HepG2 (cell line): ENCODE results near the gene MIR17HG. TPM values are rescaled to one million over a fixed set of nuclear protein-coding genes. Genes with fewer than 3 reads are reported as not detected.

Experiments
- CEBPG ChIP-seq: IDR thresholded peaks from 2 replicates; pipeline ENCODE4 v1.6.1; 2016
- CENPX ChIP-seq: sonication (generic); formaldehyde crosslinking; IDR thresholded peaks from 2 replicates; pipeline ENCODE4 v1.9.0; 2021; ENCODE audit warnings: mild to moderate bottlenecking, missing genetic modification reagents, moderate library complexity
- CREB1 ChIP-seq, 2 experiments: fragments of 450-650 bp in 1 of 2; IDR thresholded peaks; 2 replicates each; pipeline ENCODE4 v1.6.1; 2016 to 2017; ENCODE audit warnings: control low read depth in 1 of 2, mild to moderate bottlenecking in 1 of 2, missing compliant biosample characterization in 1 of 2, missing genetic modification characterization in 1 of 2
- ELF1 ChIP-seq: sonication (generic); formaldehyde crosslinking; IDR thresholded peaks from 2 replicates; pipeline ENCODE4 v1.4.0; 2020; ENCODE audit warnings: missing genetic modification reagents
- GPN1 ChIP-seq: sonication (generic); formaldehyde crosslinking; IDR thresholded peaks from 2 replicates; pipeline ENCODE4 v1.5.1; 2020; ENCODE audit warnings: missing genetic modification reagents, borderline replicate concordance
- HOXA3 ChIP-seq: sonication (generic); formaldehyde crosslinking; IDR thresholded peaks from 2 replicates; pipeline ENCODE4 v1.5.0; 2020; ENCODE audit warnings: missing genetic modification reagents
- KAT7 ChIP-seq: IDR thresholded peaks from 2 replicates; pipeline ENCODE4 v1.6.1; 2018; ENCODE audit warnings: borderline replicate concordance, missing compliant biosample characterization
- KLF9 ChIP-seq: IDR thresholded peaks from 2 replicates; pipeline ENCODE4 v1.6.1; 2016; ENCODE audit warnings: low read depth
- SATB2 ChIP-seq: sonication (generic); formaldehyde crosslinking; IDR thresholded peaks from 2 replicates; pipeline ENCODE4 v1.5.0; 2020; ENCODE audit warnings: missing genetic modification reagents
- SNAPC4 ChIP-seq: sonication (generic); formaldehyde crosslinking; IDR thresholded peaks from 2 replicates; pipeline ENCODE4 v1.4.0; 2020; ENCODE audit warnings: mild to moderate bottlenecking, missing genetic modification reagents
- UBTF ChIP-seq: sonication (generic); formaldehyde crosslinking; IDR thresholded peaks from 2 replicates; pipeline ENCODE4 v1.4.0; 2020; ENCODE audit warnings: mild to moderate bottlenecking, missing genetic modification reagents
- ZBTB49 ChIP-seq: sonication (generic); formaldehyde crosslinking; IDR thresholded peaks from 2 replicates; pipeline ENCODE4 v1.4.0; 2020; ENCODE audit warnings: missing genetic modification reagents, borderline replicate concordance
- ZNF280B ChIP-seq: sonication (generic); formaldehyde crosslinking; IDR thresholded peaks from 2 replicates; pipeline ENCODE4 v1.5.0; 2020; ENCODE audit warnings: missing genetic modification reagents, mild to moderate bottlenecking, borderline replicate concordance
- ZNF350 ChIP-seq: sonication (generic); formaldehyde crosslinking; IDR thresholded peaks from 2 replicates; pipeline ENCODE4 v1.4.0; 2020; ENCODE audit warnings: mild to moderate bottlenecking, low read depth, missing genetic modification reagents, borderline replicate concordance
- ZNF451 ChIP-seq: sonication (generic); formaldehyde crosslinking; IDR thresholded peaks from 2 replicates; pipeline ENCODE4 v1.5.0; 2020; ENCODE audit warnings: mild to moderate bottlenecking, missing genetic modification reagents
- ZNF556 ChIP-seq: sonication (generic); formaldehyde crosslinking; IDR thresholded peaks from 2 replicates; pipeline ENCODE4 v1.4.0; 2020; ENCODE audit warnings: mild to moderate bottlenecking, missing genetic modification reagents, borderline replicate concordance
- ZNF619 ChIP-seq: sonication (generic); formaldehyde crosslinking; IDR thresholded peaks from 2 replicates; pipeline ENCODE4 v1.4.0; 2020; ENCODE audit warnings: mild to moderate bottlenecking, missing genetic modification reagents
- polyA plus RNA-seq, 8 experiments: library from polyadenylated mRNA; depleted of rRNA in 3 of 8; stranded (reverse) in 7 of 8; unstranded in 1 of 8; fragments of >200 nt; fragmentation: Illumina TruSeq in 4 of 8; extraction: Trizol in 4 of 8; gene quantifications; 2 replicates each; pipeline versions ENCODE4 v1.2.1 to v1.2.3, GENCODE V29; 2011 to 2016; ENCODE audit warnings: low read depth in 4 of 8, missing spikeins in 1 of 8, mixed read lengths in 1 of 8; ENCODE audit not compliant: insufficient read depth in 1 of 8
- total RNA-seq, 5 experiments: library from RNA; depleted of rRNA; stranded (reverse); fragments of >200 nt; fragmentation: Illumina TruSeq; extraction: Trizol; gene quantifications; 2 replicates each; pipeline ENCODE4 v1.2.3, GENCODE V29; 2016; ENCODE audit warnings: low read depth in 1 of 5
- TF ChIP-seq, protein P1 (sequence below): sonication (generic); formaldehyde crosslinking; IDR thresholded peaks from 2 replicates; pipeline ENCODE4 v1.4.0; 2020; ENCODE audit warnings: missing genetic modification reagents, mild to moderate bottlenecking, borderline replicate concordance

Gene MIR17HG
- total and polyA plus RNA-seq, 2 of the 13 experiments (the other 11 are each of a cell fraction or from before 2014, with no cell fraction given) = 2.5 to 12.3 TPM

DNA sequence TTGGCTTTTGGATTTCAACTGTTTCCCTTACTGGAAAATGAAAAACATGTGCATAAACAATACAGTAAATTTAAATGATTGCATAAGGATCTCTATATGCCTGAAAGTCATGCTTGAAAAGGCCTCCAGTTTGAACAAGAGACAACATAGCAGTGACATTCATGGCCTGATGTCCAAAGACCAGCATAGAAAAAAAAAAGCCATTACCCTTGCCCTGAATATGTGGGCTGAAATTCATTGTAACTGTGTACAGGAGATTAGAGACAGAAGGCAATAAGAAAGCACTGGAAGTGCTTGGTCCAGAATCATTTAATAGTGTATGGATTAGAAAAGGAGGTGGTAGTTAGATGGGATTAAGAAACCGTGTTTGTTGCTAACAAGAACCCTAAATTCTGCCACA, 15.4 kb downstream of the MIR17HG start (continued):
- no peak for TF ChIP-seq SATB2 (CRISPR knock-in tag)
- TF ChIP-seq ZNF451 (CRISPR knock-in tag) = no peak
- TF ChIP-seq KLF9 (CRISPR knock-in tag) = no peak
- no peak for TF ChIP-seq ZNF350
- TF ChIP-seq ELF1 (CRISPR knock-in tag) = no peak
- no peak for TF ChIP-seq ZNF556
- no peak for TF ChIP-seq ZNF619 (CRISPR knock-in tag)
- TF ChIP-seq HOXA3 (CRISPR knock-in tag) = no peak
- no peak for TF ChIP-seq CENPX
- TF ChIP-seq SNAPC4 (CRISPR knock-in tag) = no peak
- TF ChIP-seq ZNF280B (CRISPR knock-in tag) = no peak
- no peak for TF ChIP-seq CREB1 (IDR thresholded peaks at IDR 0.05)
- TF ChIP-seq CREB1 (CRISPR knock-in tag; IDR thresholded peaks at IDR 0.05) = no peak
- no peak for TF ChIP-seq ZBTB49
- TF ChIP-seq GPN1 (CRISPR knock-in tag) = no peak
- TF ChIP-seq UBTF (CRISPR knock-in tag) = no peak
- no peak for TF ChIP-seq KAT7 (CRISPR knock-in tag)
- TF ChIP-seq, protein P1, sequence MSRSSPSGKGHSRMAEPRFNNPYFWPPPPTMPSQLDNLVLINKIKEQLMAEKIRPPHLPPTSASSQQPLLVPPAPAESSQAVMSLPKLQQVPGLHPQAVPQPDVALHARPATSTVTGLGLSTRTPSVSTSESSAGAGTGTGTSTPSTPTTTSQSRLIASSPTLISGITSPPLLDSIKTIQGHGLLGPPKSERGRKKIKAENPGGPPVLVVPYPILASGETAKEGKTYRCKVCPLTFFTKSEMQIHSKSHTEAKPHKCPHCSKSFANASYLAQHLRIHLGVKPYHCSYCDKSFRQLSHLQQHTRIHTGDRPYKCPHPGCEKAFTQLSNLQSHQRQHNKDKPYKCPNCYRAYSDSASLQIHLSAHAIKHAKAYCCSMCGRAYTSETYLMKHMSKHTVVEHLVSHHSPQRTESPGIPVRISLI (CRISPR knock-in tag) = peak; percentile 95
- TF ChIP-seq CEBPG (CRISPR knock-in tag) = 0 out of 2 replicates have a peak, but pooled peaks have one; percentile 21
